ENCODE measurements around the gene MTERF4. TPM values are rescaled to one million over a fixed set of nuclear protein-coding genes. Genes with fewer than 3 reads are reported as not detected.

The MTERF4 gene
- total RNA-seq, 3 donors from 2014 or later: 25.4 to 41.7 (median 32.2) TPM

DNA sequence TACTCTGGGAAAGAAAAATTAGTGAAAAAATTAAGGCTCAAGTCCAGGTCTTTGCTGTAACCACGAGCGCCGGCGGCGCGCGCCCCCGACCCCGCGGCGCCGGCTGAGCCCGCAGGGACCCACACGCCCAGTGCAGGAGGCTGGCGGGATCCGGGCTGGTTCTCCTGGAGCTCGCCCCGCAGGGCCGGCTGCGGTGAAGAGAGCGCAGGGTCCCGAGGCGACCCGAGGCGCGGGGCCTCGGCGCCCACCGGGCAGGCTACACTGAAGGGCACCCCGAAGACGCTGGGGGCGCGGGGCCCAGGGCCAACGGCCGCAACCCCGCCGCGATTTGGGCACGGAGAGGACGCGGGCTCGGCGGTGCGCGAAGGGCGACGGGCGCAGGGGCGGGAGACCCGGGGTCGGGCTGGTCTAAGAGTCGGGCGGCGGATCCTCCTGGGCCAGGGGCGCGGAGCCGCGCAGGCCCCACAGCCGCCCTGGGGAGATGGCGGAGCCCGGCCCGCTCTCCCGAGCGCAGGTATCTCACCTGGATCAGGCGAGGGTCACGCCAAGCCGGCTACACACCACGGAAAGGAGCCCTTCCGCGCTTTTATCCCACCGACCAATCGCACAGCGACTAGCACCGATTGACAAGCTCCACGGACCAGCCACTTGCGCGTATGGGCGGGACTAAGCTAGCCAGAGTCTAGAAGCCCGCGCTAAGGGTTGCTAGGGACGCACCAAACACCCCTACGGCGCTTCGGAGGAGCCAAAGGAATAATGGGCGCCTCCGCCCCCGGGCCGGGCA is 47.0 kb upstream of the MTERF4 start, which contains the start of gene PASK:
TSS of gene PASK (minus strand) at position 582 of the 784 bp plus-strand sequence. CDS start 6,440 bp downstream, outside the sequence.
- DNase-seq (peak; percentile 94 to 97 (median 97)), ATAC-seq (peak; percentile 91)
- Histone ChIP-seq H3K4me1 (ENCODE audit: low read depth) (peaks cover 12% of the 10 kb centered on the region), H3K9me3 (no peaks in the 10 kb centered on the region), H3K4me3 (peak within 1 kb of the TSS; percentile 96), H3K36me3 (ENCODE audit: low read depth) (peaks cover 3% of the 10 kb centered on the region)
- intact Hi-C loops (cut with DNase I, micrococcal nuclease): no loop called here
- TF ChIP-seq, protein P1, sequence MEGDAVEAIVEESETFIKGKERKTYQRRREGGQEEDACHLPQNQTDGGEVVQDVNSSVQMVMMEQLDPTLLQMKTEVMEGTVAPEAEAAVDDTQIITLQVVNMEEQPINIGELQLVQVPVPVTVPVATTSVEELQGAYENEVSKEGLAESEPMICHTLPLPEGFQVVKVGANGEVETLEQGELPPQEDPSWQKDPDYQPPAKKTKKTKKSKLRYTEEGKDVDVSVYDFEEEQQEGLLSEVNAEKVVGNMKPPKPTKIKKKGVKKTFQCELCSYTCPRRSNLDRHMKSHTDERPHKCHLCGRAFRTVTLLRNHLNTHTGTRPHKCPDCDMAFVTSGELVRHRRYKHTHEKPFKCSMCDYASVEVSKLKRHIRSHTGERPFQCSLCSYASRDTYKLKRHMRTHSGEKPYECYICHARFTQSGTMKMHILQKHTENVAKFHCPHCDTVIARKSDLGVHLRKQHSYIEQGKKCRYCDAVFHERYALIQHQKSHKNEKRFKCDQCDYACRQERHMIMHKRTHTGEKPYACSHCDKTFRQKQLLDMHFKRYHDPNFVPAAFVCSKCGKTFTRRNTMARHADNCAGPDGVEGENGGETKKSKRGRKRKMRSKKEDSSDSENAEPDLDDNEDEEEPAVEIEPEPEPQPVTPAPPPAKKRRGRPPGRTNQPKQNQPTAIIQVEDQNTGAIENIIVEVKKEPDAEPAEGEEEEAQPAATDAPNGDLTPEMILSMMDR (IDR thresholded peaks at IDR 0.05): no peak

DNA sequence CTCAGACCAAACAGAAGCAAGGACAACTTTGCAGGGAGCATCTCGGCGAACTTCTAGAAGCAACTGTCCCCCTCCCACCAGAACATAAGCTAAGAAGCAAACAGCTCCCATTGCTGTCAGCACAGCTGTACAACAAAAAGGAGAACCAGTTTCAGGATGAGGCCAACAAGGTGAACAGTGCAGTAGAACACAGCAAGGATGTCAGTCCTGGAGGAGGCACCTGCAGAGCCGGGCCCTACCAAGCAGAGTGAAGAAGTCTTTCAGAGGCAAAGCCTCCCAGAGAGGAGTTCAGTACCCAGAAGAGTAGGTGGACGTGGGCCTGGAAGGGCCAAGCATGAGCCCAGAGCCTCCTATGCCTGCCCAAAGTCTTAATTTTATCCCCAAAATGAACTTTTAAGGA is 46.2 kb upstream of the MTERF4 start:
- Histone ChIP-seq H3K36me3 (ENCODE audit: low read depth) (no peaks in the 10 kb centered on the region), H3K4me1 (ENCODE audit: low read depth) (peaks cover 12% of the 10 kb centered on the region), H3K4me3 (no peak overlapping the region), H3K9me3 (no peaks in the 10 kb centered on the region)
- TF ChIP-seq, protein P1 (IDR thresholded peaks at IDR 0.05): no peak
- intact Hi-C loops (cut with DNase I, micrococcal nuclease): no loop called here
- DNase-seq: no peak
- no peak for ATAC-seq

DNA sequence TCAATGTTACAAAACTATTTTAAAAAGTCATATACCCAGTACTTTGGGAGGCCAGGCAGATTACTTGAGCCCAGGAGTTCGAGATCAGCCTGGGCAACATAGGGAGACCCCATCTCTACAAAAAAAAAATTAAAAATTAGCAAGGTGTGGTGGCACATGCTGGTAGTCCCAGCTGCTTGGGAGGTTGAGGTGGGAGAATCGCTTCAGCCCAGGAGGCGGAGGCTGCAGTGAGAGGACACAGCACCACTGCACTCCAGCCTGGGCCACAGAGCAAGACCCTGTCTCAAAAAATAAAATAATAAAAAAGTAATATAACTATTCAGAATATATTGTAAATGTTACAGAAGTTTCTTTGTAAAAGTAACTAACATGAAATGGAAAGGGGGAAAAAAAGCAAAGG is 45.2 kb upstream of the MTERF4 start:
- Histone ChIP-seq H3K4me3 (no peak overlapping the region), H3K36me3 (ENCODE audit: low read depth) (no peaks in the 10 kb centered on the region), H3K4me1 (ENCODE audit: low read depth) (peaks cover 12% of the 10 kb centered on the region), H3K9me3 (no peaks in the 10 kb centered on the region)
- no peak for DNase-seq
- TF ChIP-seq, protein P1 (IDR thresholded peaks at IDR 0.05): no peak
- ATAC-seq: no peak
- intact Hi-C loops (cut with DNase I, micrococcal nuclease): no loop called here

GRCh38 chr2:241146286-241146685 is 44.2 kb upstream of the MTERF4 start:
- ATAC-seq: no peak
- TF ChIP-seq, protein P1 (IDR thresholded peaks at IDR 0.05): no peak
- no peaks in the 10 kb centered on the region for H3K9me3 ChIP-seq
- no peak overlapping the region for H3K4me3 ChIP-seq
- DNase-seq: no peak
- H3K4me1 ChIP-seq (ENCODE audit: low read depth): peaks cover 10% of the 10 kb centered on the region
- H3K36me3 ChIP-seq (ENCODE audit: low read depth): no peaks in the 10 kb centered on the region
- intact Hi-C loops (cut with DNase I, micrococcal nuclease): no loop called here

GRCh38 chr2:241142593-241142992 is 40.5 kb upstream of the MTERF4 start:
- Histone ChIP-seq H3K9me3 (no peaks in the 10 kb centered on the region), H3K36me3 (ENCODE audit: low read depth) (no peaks in the 10 kb centered on the region), H3K4me1 (ENCODE audit: low read depth) (no peaks in the 10 kb centered on the region), H3K4me3 (no peak overlapping the region)
- TF ChIP-seq, protein P1 (IDR thresholded peaks at IDR 0.05): no peak
- intact Hi-C loops (cut with DNase I, micrococcal nuclease): no loop called here
- DNase-seq: no peak
- no peak for ATAC-seq
